ENCODE data around the gene SLC66A2.

- TF ChIP-seq, protein P1, sequence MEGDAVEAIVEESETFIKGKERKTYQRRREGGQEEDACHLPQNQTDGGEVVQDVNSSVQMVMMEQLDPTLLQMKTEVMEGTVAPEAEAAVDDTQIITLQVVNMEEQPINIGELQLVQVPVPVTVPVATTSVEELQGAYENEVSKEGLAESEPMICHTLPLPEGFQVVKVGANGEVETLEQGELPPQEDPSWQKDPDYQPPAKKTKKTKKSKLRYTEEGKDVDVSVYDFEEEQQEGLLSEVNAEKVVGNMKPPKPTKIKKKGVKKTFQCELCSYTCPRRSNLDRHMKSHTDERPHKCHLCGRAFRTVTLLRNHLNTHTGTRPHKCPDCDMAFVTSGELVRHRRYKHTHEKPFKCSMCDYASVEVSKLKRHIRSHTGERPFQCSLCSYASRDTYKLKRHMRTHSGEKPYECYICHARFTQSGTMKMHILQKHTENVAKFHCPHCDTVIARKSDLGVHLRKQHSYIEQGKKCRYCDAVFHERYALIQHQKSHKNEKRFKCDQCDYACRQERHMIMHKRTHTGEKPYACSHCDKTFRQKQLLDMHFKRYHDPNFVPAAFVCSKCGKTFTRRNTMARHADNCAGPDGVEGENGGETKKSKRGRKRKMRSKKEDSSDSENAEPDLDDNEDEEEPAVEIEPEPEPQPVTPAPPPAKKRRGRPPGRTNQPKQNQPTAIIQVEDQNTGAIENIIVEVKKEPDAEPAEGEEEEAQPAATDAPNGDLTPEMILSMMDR (conservative IDR thresholded peaks at IDR 0.05; ENCODE audit: low read length), result no peak
- no peak for TF ChIP-seq EZH2phosphoT487 (IDR thresholded peaks at IDR 0.05; ENCODE audit: borderline replicate concordance)
Measured at GRCh38 chr18:79945118-79946042, 6.1 kb downstream of the SLC66A2 start.
